NCI-H1105 (cell line): ENCODE data around the gene HMCN1.
"Not testable (repeated sequence)": the region's sequence is repeated elsewhere in the genome, so short reads cannot be mapped to it uniquely, and the experiment has no call there.

Source experiments
- DNase-seq: peaks from one replicate; lab custom pipeline; 2025; lab: John Stamatoyannopoulos, UW

The HMCN1 gene

DNA sequence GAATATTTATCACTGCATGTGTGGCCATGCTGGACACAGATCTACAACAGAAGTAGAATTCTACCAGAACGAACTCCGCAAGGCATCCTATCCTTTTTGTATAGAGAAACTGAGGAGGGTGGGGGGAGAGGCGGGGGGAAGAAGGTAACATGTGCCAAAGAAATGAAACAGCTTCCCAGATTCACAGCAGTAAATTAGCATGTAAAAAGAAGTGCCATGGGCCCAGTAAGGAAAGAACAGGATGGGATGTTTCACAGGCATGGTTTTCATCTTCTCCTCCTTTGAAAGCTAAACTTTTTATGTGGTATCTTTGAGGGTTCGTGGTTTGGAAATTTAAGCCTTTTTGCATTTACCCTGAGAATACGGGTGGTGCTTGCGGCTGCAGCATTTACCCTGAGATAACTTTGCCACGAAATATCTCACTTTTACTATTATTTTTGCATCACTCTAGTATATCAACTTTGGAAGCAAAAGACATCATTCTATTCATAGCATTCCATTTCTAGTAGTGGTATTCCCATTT lies 471.9 kb downstream of the HMCN1 start:
- DNase-seq: no peak

GRCh38 chr1:186207391-186208085 lies 473.3 kb downstream of the HMCN1 start:
- DNase-seq: no peak

- DNase-seq: no peak
Measured at GRCh38 chr1:186208405-186209129, 474.4 kb downstream of the HMCN1 start.

GRCh38 chr1:186210258-186210657 lies 476.1 kb downstream of the HMCN1 start:
- no peak for DNase-seq

DNA sequence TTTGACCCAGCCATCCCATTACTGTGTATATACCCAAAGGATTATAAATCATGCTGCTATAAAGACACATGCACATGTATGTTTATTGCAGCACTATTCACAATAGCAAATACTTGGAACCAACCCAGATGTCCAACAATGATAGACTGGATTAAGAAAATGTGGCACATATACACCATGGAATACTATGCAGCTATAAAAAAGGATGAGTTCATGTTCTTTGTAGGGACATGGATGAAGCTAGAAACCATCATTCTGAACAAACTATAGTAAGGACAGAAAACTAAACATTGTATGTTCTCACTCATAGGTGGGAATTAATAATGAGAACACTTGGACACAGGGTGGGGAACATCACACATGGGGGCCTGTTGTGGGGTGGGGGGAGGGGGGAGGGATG lies 477.4 kb downstream of the HMCN1 start:
- not testable (repeated sequence) for DNase-seq

GRCh38 chr1:186212568-186213224 lies 478.5 kb downstream of the HMCN1 start:
- DNase-seq: peak; percentile 68

GRCh38 chr1:186213225-186213607 lies 479.0 kb downstream of the HMCN1 start:
- DNase-seq: no peak

GRCh38 chr1:186214791-186215190 lies 480.6 kb downstream of the HMCN1 start:
- no peak for DNase-seq

DNA sequence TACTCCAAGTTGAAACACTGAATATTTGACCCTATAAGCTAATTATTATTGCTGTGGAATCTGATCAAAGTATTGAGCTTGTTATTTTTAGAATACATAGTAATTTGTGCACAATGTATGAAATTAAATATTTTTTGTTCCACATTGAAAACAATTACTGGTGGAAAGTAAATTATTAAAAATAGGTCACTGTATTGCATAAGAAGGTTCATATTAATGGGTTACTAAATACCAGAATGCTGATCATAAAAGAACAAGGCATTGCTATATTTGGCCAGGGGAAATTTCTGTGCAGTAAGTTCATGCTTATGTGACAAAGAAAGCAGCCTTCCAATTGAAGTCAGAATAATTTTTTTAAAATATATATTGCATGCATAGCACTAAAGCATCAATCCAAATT lies 481.4 kb downstream of the HMCN1 start:
- DNase-seq: no peak

- no peak for DNase-seq
Measured at GRCh38 chr1:186218654-186219352, 484.6 kb downstream of the HMCN1 start.

DNA sequence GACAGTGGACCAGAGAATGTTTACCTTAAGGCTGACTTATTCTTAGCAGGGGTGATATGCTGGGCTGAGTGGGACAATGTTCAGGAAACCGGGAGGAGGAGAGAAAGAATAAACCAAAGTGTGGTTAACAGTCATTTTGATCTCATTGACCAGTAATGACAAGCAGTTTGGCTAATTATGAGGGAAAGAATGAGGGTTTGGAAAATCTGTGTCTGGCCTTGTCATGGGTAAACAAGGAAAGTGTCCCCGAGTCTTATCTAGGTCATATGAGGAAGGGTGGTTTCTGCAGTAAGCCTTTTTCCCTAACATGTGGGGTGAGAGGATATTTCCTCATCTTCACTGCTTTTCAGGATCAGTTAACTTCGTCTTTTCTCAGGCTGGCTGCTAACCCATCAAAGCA lies 485.9 kb downstream of the HMCN1 start:
- no peak for DNase-seq

GRCh38 chr1:186220911-186221310 lies 486.7 kb downstream of the HMCN1 start:
- DNase-seq: no peak

DNA sequence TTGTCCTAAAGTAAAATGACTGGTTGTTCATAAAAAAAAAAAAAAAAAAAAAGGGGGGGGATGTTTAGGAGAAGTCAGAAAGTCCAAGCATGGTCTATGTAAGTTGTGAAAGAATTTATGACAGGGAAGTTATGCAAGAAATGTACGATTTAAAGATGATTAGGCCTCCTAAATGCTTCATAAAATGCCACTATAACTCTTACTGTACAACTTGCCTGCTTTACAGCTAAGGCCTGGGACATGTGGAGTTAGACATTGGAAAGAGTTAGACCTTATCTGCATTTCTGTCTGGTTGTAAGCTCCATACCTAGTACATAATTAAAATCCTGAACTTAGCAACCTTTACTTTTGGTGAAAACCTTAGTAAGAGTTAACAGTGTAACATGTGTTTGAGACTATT lies 490.9 kb downstream of the HMCN1 start:
- DNase-seq: no peak

GRCh38 chr1:186228749-186229148 lies 494.6 kb downstream of the HMCN1 start:
- DNase-seq: no peak

DNA sequence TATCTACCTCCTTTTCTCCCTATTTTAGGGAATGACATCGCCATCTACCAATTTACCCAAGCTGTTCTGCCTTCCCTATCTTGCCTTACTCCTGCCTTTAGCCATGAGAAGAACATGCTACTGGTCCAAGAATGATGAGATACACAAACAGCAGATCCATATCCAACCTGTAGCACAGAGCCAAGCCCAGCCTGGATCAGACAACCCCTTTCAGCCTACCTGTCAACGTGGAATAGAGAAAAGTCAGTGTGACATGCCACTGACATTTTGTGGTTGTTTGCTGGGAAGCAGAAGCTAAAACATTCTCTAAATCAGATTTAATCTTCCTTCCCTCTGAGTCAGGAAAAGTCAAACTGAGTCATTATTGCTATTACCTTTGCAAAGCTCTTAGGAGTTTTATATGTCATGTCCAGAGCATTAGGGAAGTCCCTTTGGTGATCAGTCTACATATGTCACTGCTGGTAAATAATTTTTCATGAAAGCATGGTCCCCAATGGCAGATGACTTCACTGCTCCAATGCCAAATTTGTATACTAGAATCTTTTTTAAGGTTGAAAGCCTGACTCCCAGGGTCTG lies 497.8 kb downstream of the HMCN1 start:
- no peak for DNase-seq

- DNase-seq: no peak
Measured at GRCh38 chr1:186234976-186235686, 500.9 kb downstream of the HMCN1 start.

DNA sequence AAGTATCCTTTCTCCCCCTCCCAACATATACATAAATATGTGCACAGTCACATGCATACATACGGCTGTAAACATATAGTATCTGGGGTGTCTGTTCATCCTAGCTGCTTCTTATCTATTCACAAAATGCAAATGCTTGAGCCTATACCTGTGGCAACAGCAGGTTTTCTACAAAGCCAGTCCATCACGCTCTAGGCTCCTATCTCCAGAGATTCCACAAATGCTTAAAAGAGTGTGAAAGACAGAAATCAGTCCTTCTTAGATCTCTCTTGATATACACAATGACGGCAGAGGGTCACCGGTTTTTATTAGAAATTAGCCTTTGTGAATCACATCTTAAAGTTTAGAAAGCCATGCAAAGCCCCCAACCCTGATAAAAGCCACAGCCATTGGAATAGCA lies 501.5 kb downstream of the HMCN1 start:
- DNase-seq: no peak

- no peak for DNase-seq
Measured at GRCh38 chr1:186236921-186237320, 502.7 kb downstream of the HMCN1 start.

DNA sequence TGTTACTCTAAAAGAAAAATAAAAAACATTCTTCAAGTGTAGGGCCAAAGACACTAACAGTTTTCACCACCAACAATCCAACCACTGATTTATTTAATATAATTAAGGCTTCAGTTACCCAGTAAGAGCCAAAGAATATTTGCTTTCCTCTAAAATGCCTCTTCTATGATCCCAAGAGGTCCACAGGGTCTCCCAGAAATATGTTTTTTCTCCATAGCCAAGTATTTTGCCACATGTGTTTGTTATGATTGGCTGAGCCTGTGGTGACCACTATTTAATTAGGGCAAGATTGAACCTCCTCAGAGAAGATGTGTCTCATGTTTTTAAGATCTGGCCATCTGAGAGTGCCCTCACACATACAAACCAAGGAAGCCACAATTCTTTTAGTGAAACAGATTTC lies 505.0 kb downstream of the HMCN1 start:
- DNase-seq: no peak

- DNase-seq: no peak
Measured at GRCh38 chr1:186240436-186240835, 506.2 kb downstream of the HMCN1 start.
